Chondrocyte (in vitro differentiated cells): ENCODE results near the gene ZSWIM3. TPM values are rescaled to one million over a fixed set of nuclear protein-coding genes. Genes with fewer than 3 reads are reported as not detected.
"Not testable (repeated sequence)": the region's sequence is repeated elsewhere in the genome, so short reads cannot be mapped to it uniquely, and the experiment has no call there.

Experiments
- DNase-seq: peaks from one replicate; pipeline ENCODE4 v3.0.0; 2021; ENCODE audit warnings: mixed read lengths, low spot score
- H3K27ac Mint-ChIP-seq: one replicate; pipeline ENCODE4 v1.8.0; 2021; ENCODE audit warnings: mild to moderate bottlenecking, moderate library complexity, mixed read lengths; ENCODE audit not compliant: unreplicated experiment
- H3K27me3 Mint-ChIP-seq: 2 replicates; pipeline ENCODE4 v1.8.0; 2021; ENCODE audit warnings: low read depth, mixed read lengths
- H3K36me3 Mint-ChIP-seq: 2 replicates; pipeline ENCODE4 v1.8.0; 2021; ENCODE audit warnings: low read depth, mixed read lengths
- H3K4me1 Mint-ChIP-seq: 2 replicates; pipeline ENCODE4 v1.8.0; 2021; ENCODE audit warnings: low read depth, mild to moderate bottlenecking, mixed read lengths
- H3K4me3 Mint-ChIP-seq: one replicate; pipeline ENCODE4 v1.8.0; 2021; ENCODE audit warnings: mild to moderate bottlenecking, moderate library complexity, mixed read lengths; ENCODE audit not compliant: unreplicated experiment
- H3K9me3 Mint-ChIP-seq: 2 replicates; pipeline ENCODE4 v1.8.0; 2021; ENCODE audit warnings: low read depth, mixed read lengths
- CTCF ChIP-seq: fragments of 200-600 bp; sonication (generic); IDR thresholded peaks from 2 replicates; pipeline ENCODE4 v1.5.0; 2021; ENCODE audit warnings: antibody characterized with exemption, mild to moderate bottlenecking, moderate library complexity
- total RNA-seq: library from RNA; stranded (reverse); gene quantifications from 3 replicates; pipeline ENCODE4 v1.2.1, GENCODE V29; 2021

ZSWIM3 gene
- total RNA-seq, 1 donor from 2014 or later, result 3.9 TPM

GRCh38 chr20:45867136-45867818 lies 9.9 kb downstream of the ZSWIM3 start:
- peaks cover 8% of the 10 kb centered on the region for H3K4me1 Mint-ChIP-seq
- H3K9me3 Mint-ChIP-seq, result no peaks in the 10 kb centered on the region
- no peaks in the 10 kb centered on the region for H3K27me3 Mint-ChIP-seq
- no peak overlapping the region for H3K27ac Mint-ChIP-seq
- DNase-seq, result no peak
- no peaks in the 10 kb centered on the region for H3K36me3 Mint-ChIP-seq
- H3K4me3 Mint-ChIP-seq, result no peak overlapping the region
- no peak for TF ChIP-seq CTCF

- no peak overlapping the region for H3K27ac Mint-ChIP-seq
- H3K27me3 Mint-ChIP-seq, result no peaks in the 10 kb centered on the region
- TF ChIP-seq CTCF, result no peak
- no peaks in the 10 kb centered on the region for H3K36me3 Mint-ChIP-seq
- H3K4me1 Mint-ChIP-seq, result peaks cover 8% of the 10 kb centered on the region
- no peak for DNase-seq
- H3K4me3 Mint-ChIP-seq, result no peak overlapping the region
- no peaks in the 10 kb centered on the region for H3K9me3 Mint-ChIP-seq
Measured at GRCh38 chr20:45867819-45868176, 10.4 kb downstream of the ZSWIM3 start.

GRCh38 chr20:45872626-45873025 lies 15.2 kb downstream of the ZSWIM3 start:
- Mint-ChIP-seq H3K9me3 (no peaks in the 10 kb centered on the region), H3K27me3 (no peaks in the 10 kb centered on the region), H3K27ac (no peak overlapping the region), H3K36me3 (peaks cover 5% of the 10 kb centered on the region), H3K4me1 (peaks cover 6% of the 10 kb centered on the region), H3K4me3 (no peak overlapping the region)
- TF ChIP-seq CTCF, result no peak
- no peak for DNase-seq

- H3K4me3 Mint-ChIP-seq, result no peak overlapping the region
- H3K4me1 Mint-ChIP-seq, result no peaks in the 10 kb centered on the region
- no peak for DNase-seq
- H3K27ac Mint-ChIP-seq, result no peak overlapping the region
- no peak for TF ChIP-seq CTCF
- peaks cover 5% of the 10 kb centered on the region for H3K36me3 Mint-ChIP-seq
- H3K9me3 Mint-ChIP-seq, result no peaks in the 10 kb centered on the region
- H3K27me3 Mint-ChIP-seq, result no peaks in the 10 kb centered on the region
Measured at GRCh38 chr20:45873409-45874103, 16.1 kb downstream of the ZSWIM3 start.

- not testable (repeated sequence) for H3K4me1 Mint-ChIP-seq, H3K27ac Mint-ChIP-seq, H3K36me3 Mint-ChIP-seq, H3K9me3 Mint-ChIP-seq, H3K4me3 Mint-ChIP-seq, H3K27me3 Mint-ChIP-seq, DNase-seq
Measured at GRCh38 chr20:45874104-45874481, 16.7 kb downstream of the ZSWIM3 start.

GRCh38 chr20:45874576-45874975 lies 17.2 kb downstream of the ZSWIM3 start:
- DNase-seq, result no peak
- Mint-ChIP-seq H3K36me3 (peaks cover 5% of the 10 kb centered on the region), H3K4me3 (no peak overlapping the region), H3K27me3 (no peaks in the 10 kb centered on the region), H3K9me3 (no peaks in the 10 kb centered on the region), H3K4me1 (no peaks in the 10 kb centered on the region), H3K27ac (no peak overlapping the region)
- no peak for TF ChIP-seq CTCF
